Neural cell (in vitro differentiated cells): ENCODE data around the gene ETFB.

ENCODE experiments used
- CTCF ChIP-seq: fragments of 450-650 bp; IDR thresholded peaks from 2 replicates; pipeline ENCODE4 v1.5.1; 2014; ENCODE audit warnings: antibody characterized with exemption, mild to moderate bottlenecking, moderate library complexity; ENCODE audit not compliant: poor library complexity, severe bottlenecking
- EP300 ChIP-seq: fragments of 450-650 bp; conservative IDR thresholded peaks from 2 replicates; pipeline ENCODE4 v1.6.1; 2014; ENCODE audit warnings: antibody characterized with exemption, mild to moderate bottlenecking, moderate library complexity; ENCODE audit not compliant: poor library complexity, severe bottlenecking
- EZH2 ChIP-seq: fragments of 200-600, 300-800 bp; shearing (Covaris generic), sonication (generic); IDR thresholded peaks from 2 replicates; pipeline ENCODE4 v1.6.1; 2014; ENCODE audit warnings: antibody characterized with exemption, low read length, borderline replicate concordance, mild to moderate bottlenecking; ENCODE audit not compliant: insufficient read depth, poor library complexity, severe bottlenecking
- MXI1 ChIP-seq: fragments of 450-650 bp; conservative IDR thresholded peaks from 2 replicates; pipeline ENCODE4 v1.6.1; 2014; ENCODE audit warnings: antibody characterized with exemption, mild to moderate bottlenecking; ENCODE audit not compliant: poor library complexity, severe bottlenecking
- POLR2AphosphoS5 ChIP-seq: IDR thresholded peaks from 2 replicates; pipeline ENCODE4 v1.6.1; 2012
- RAD21 ChIP-seq: fragments of 450-650 bp; conservative IDR thresholded peaks from 2 replicates; pipeline ENCODE4 v1.6.1; 2014; ENCODE audit warnings: antibody characterized with exemption, mild to moderate bottlenecking, moderate library complexity
- REST ChIP-seq: IDR thresholded peaks from 2 replicates; pipeline ENCODE4 v1.6.1; 2012; ENCODE audit warnings: borderline replicate concordance
- SMC3 ChIP-seq: fragments of 450-650 bp; conservative IDR thresholded peaks from 2 replicates; pipeline ENCODE4 v1.6.1; 2014; ENCODE audit warnings: antibody characterized with exemption, mild to moderate bottlenecking, moderate library complexity; ENCODE audit not compliant: poor library complexity
- TAF1 ChIP-seq: IDR thresholded peaks from 2 replicates; pipeline ENCODE4 v1.6.1; 2012; ENCODE audit warnings: low read depth

GRCh38 chr19:51398096-51398704 is 32.0 kb upstream of the ETFB start:
- peak; percentile 77 for TF ChIP-seq CTCF
- TF ChIP-seq EZH2 = no peak
- no peak for TF ChIP-seq REST
- no peak for TF ChIP-seq POLR2AphosphoS5
- TF ChIP-seq RAD21 = peak; percentile 65
- no peak for TF ChIP-seq TAF1
- TF ChIP-seq EP300 = no peak
- TF ChIP-seq SMC3 = peak; percentile 70
- TF ChIP-seq MXI1 = no peak
